A549 (cell line): ENCODE results near the gene SLIT3. TPM values are rescaled to one million over a fixed set of nuclear protein-coding genes. Genes with fewer than 3 reads are reported as not detected.

ENCODE experiments used
- ATAC-seq, 2 experiments: fragments of 200-7000 bp in 1 of 2; fragments of >200 bp in 1 of 2; cut with Nextera tagmentation in 1 of 2; cut with Tn5 transposase in 1 of 2; 3 replicates each; pipeline versions ENCODE4 v1.8.0 to v1.9.1; 2018 to 2020; ENCODE audit warnings: mild to moderate bottlenecking in 1 of 2, moderate library complexity in 1 of 2
- CTCF ChIA-PET: fragments of 300-600 bp; sonication (Branson Sonifier 250); formaldehyde crosslinking; extraction: SDS; loops from one replicate; lab custom pipeline; 2021; ENCODE audit warnings: antibody characterized with exemption, inconsistent platforms; lab: Yijun Ruan, JAX
- POLR2A ChIA-PET: fragments of 350-600 bp; formaldehyde crosslinking; extraction: SDS; loops from one replicate; lab custom pipeline; 2021; ENCODE audit warnings: antibody characterized with exemption, inconsistent platforms; lab: Yijun Ruan, JAX
- DNase-seq, 2 experiments: peaks; one replicate each; pipeline versions ENCODE4 v3.0.0 to v3.0.0-alpha.2; 2011 to 2016; ENCODE audit warnings: low read depth in 1 of 2, low spot score in 1 of 2
- FAIRE-seq: peaks from 2 replicates; lab custom pipeline; 2011; peaks lifted over from hg19 to GRCh38; lab: Jason Lieb, UNC
- H3K27ac ChIP-seq, 2 experiments: fragments of >200 bp; sonication (Bioruptor Twin); formaldehyde crosslinking; 3 replicates each; pipeline ENCODE4 v1.5.1; 2016 to 2017
- H3K4me1 ChIP-seq: fragments of >200 bp; sonication (Bioruptor Twin); formaldehyde crosslinking; 3 replicates; pipeline ENCODE4 v1.6.1; 2016
- H3K4me2 ChIP-seq: fragments of >200 bp; sonication (Bioruptor Twin); formaldehyde crosslinking; 3 replicates; pipeline ENCODE4 v1.6.1; 2016
- H3K4me3 ChIP-seq: fragments of >200 bp; sonication (Bioruptor Twin); formaldehyde crosslinking; 3 replicates; pipeline ENCODE4 v1.5.1; 2016
- H3K9me3 ChIP-seq: fragments of >200 bp; sonication (Bioruptor Twin); formaldehyde crosslinking; 3 replicates; pipeline ENCODE4 v1.6.1; 2016
- BHLHE40 ChIP-seq: IDR thresholded peaks from 2 replicates; pipeline ENCODE4 v1.6.1; 2012; ENCODE audit warnings: low read depth, low read length, inconsistent platforms
- CBX2 ChIP-seq: fragments of 200-600 bp; sonication (generic); IDR thresholded peaks from 2 replicates; pipeline ENCODE4 v1.6.1; 2016; ENCODE audit warnings: low read depth, mild to moderate bottlenecking, borderline replicate concordance
- CEBPB ChIP-seq, 2 experiments: fragments of >200 bp in 1 of 2; sonication (Bioruptor Twin) in 1 of 2; formaldehyde crosslinking in 1 of 2; IDR thresholded peaks; 2 replicates each; pipeline ENCODE4 v1.6.1; 2012 to 2016
- EHF ChIP-seq: fragments of 250-450 bp; sonication (Bioruptor Pico); IDR thresholded peaks from 2 replicates; pipeline ENCODE4 v1.5.0; 2020; ENCODE audit warnings: mild to moderate bottlenecking
- FOXS1 ChIP-seq: fragments of 250-450 bp; sonication (Bioruptor Pico); IDR thresholded peaks from 2 replicates; pipeline ENCODE4 v1.5.0; 2020; ENCODE audit warnings: mild to moderate bottlenecking, moderate library complexity
- HEYL ChIP-seq: fragments of 250-450 bp; sonication (Bioruptor Pico); IDR thresholded peaks from 2 replicates; pipeline ENCODE4 v1.8.0; 2021; ENCODE audit warnings: mild to moderate bottlenecking, moderate library complexity
- HOXA7 ChIP-seq: fragments of 250-450 bp; sonication (Bioruptor Pico); IDR thresholded peaks from 2 replicates; pipeline ENCODE4 v1.5.0; 2020; ENCODE audit warnings: mild to moderate bottlenecking, moderate library complexity
- HOXB13 ChIP-seq: fragments of 250-450 bp; sonication (Bioruptor Pico); IDR thresholded peaks from 2 replicates; pipeline ENCODE4 v1.5.0; 2020; ENCODE audit warnings: low read depth, mild to moderate bottlenecking, moderate library complexity
- JUNB ChIP-seq: fragments of >200 bp; sonication (Bioruptor Twin); formaldehyde crosslinking; IDR thresholded peaks from 2 replicates; pipeline ENCODE4 v1.6.1; 2016
- MAZ ChIP-seq: fragments of 150-350 bp; IDR thresholded peaks from 2 replicates; pipeline ENCODE4 v1.6.1; 2014; ENCODE audit warnings: antibody characterized with exemption, low read depth, low read length, borderline replicate concordance
- NPAS2 ChIP-seq: fragments of 250-450 bp; sonication (Bioruptor Pico); IDR thresholded peaks from 2 replicates; pipeline ENCODE4 v1.8.0; 2022; ENCODE audit warnings: mild to moderate bottlenecking, moderate library complexity, borderline replicate concordance
- POLR2A ChIP-seq: IDR thresholded peaks from 2 replicates; pipeline ENCODE4 v1.6.1; 2012; ENCODE audit warnings: mild to moderate bottlenecking, low read length
- RARB ChIP-seq: fragments of 250-450 bp; sonication (Bioruptor Pico); IDR thresholded peaks from 2 replicates; pipeline ENCODE4 v1.8.0; 2021; ENCODE audit warnings: mild to moderate bottlenecking, moderate library complexity
- SMC3 ChIP-seq: fragments of >200 bp; sonication (Bioruptor Twin); formaldehyde crosslinking; IDR thresholded peaks from 3 replicates; pipeline ENCODE4 v1.6.1; 2018; ENCODE audit warnings: inconsistent platforms
- TP53 ChIP-seq: fragments of 250-450 bp; sonication (Bioruptor Pico); IDR thresholded peaks from 2 replicates; pipeline ENCODE4 v1.5.0; 2021; ENCODE audit warnings: mild to moderate bottlenecking, moderate library complexity
- ZFP36 ChIP-seq: fragments of 450-650 bp; IDR thresholded peaks from 2 replicates; pipeline ENCODE4 v1.6.1; 2014; ENCODE audit warnings: borderline replicate concordance; ENCODE audit not compliant: partially characterized antibody
- WGBS: methylation state at CpG from one replicate; pipeline ENCODE4 v1.1.6; 2017; ENCODE audit errors: missing lambda C conversion rate; 5-methylcytosine and 5-hydroxymethylcytosine counted together
- polyA plus RNA-seq, 4 experiments: library from polyadenylated mRNA; depleted of rRNA in 3 of 4; stranded (reverse); fragments of >200 nt; fragmentation: RNase III in 1 of 4; extraction: RNeasy Plus Mini Kit Qiagen cat#74134 plus additional on column Dnase treatment in 1 of 4; gene quantifications; 2 replicates in 3 of 4; 3 replicates in 1 of 4; pipeline ENCODE4 v1.2.3, GENCODE V29; 2011 to 2017
- TF ChIP-seq, protein P1 (sequence below): fragments of >200 bp; sonication (Bioruptor Twin); formaldehyde crosslinking; IDR thresholded peaks from 2 replicates; pipeline ENCODE4 v1.6.1; 2016
- TF ChIP-seq, protein P2 (sequence below): IDR thresholded peaks from 2 replicates; pipeline ENCODE4 v1.6.1; 2012; ENCODE audit warnings: low read depth, borderline replicate concordance

SLIT3 gene
- polyA plus RNA-seq, 2 of the 4 experiments (the other 2 are of a cell fraction) = 12.7 to 22.9 TPM

DNA sequence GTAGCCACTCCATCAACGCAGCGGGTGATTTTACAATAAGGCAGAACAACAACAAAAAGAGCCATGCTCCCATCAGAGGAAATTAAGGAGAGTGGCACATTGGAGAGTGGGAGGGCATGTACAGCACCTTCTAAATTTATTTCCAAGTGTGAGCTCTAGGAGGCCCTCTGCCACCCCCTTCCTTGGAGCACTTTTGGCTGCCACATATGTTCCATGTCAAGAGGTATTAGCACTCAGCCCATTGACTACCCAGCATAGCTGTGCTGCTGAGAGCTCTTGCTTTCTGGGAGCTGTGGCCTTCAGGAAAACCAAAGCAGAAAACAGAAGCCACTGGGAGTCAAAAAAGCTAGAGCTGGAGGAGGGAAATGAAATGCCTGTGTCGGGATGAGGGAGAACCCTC lies 521.6 kb downstream of the SLIT3 start:
- H3K4me1 ChIP-seq = no peaks in the 10 kb centered on the region
- FAIRE-seq = no peak
- H3K4me2 ChIP-seq = no peak overlapping the region
- DNase-seq = no peak
- no peaks in the 10 kb centered on the region for H3K9me3 ChIP-seq
- ChIA-PET POLR2A (no interaction called here), CTCF (no interaction called here)
- no peak for ATAC-seq
- TF ChIP-seq HOXB13 (CRISPR knock-in tag) (no peak), SMC3 (no peak), TP53 (no peak), NPAS2 (no peak), HEYL (CRISPR knock-in tag) (no peak), EHF (CRISPR knock-in tag) (no peak), POLR2A (no peak), CEBPB (IDR thresholded peaks at IDR 0.05) (no peak), CBX2 (no peak), BHLHE40 (no peak)
- no peak overlapping the region for H3K27ac ChIP-seq
- WGBS = 95% methylated on average over 3 of the region's 3 CpGs
- H3K4me3 ChIP-seq = no peak overlapping the region

- FAIRE-seq (no peak), DNase-seq (no peak), ATAC-seq (no peak)
- H3K4me3 ChIP-seq = no peak overlapping the region
- TF ChIP-seq RARB = no peak
- TF ChIP-seq, protein P1, sequence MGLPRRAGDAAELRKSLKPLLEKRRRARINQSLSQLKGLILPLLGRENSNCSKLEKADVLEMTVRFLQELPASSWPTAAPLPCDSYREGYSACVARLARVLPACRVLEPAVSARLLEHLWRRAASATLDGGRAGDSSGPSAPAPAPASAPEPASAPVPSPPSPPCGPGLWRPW = no peak
- no peak for TF ChIP-seq MAZ
- TF ChIP-seq ZFP36 = no peak
- ChIA-PET POLR2A (no interaction called here), CTCF (interaction anchor here (1.3 kb wide), 1 partner anchor 72 kb away, joined by 3 read pairs; no protein-coding TSS in a partner anchor)
- no peak overlapping the region for H3K4me2 ChIP-seq
- 97% methylated on average over 10 of the region's 10 CpGs for WGBS
- no peaks in the 10 kb centered on the region for H3K4me1 ChIP-seq
- no peaks in the 10 kb centered on the region for H3K9me3 ChIP-seq
- no peak overlapping the region for H3K27ac ChIP-seq
Measured at GRCh38 chr5:168778536-168778935, 522.4 kb downstream of the SLIT3 start.

- Histone ChIP-seq H3K9me3 (no peaks in the 10 kb centered on the region), H3K4me1 (no peaks in the 10 kb centered on the region), H3K27ac (no peak overlapping the region), H3K4me3 (no peak overlapping the region), H3K4me2 (no peak overlapping the region)
- WGBS = 72% methylated on average over 2 of the region's 2 CpGs
- no peak for DNase-seq
- POLR2A ChIA-PET = no interaction called here
- TF ChIP-seq HOXA7 = no peak
- no peak for TF ChIP-seq BHLHE40
- TF ChIP-seq FOXS1 (CRISPR knock-in tag) = no peak
- TF ChIP-seq RARB = no peak
- no peak for TF ChIP-seq JUNB
- TF ChIP-seq EHF (CRISPR knock-in tag) = no peak
- no peak for TF ChIP-seq CEBPB (IDR thresholded peaks at IDR 0.05)
- TF ChIP-seq HOXB13 (CRISPR knock-in tag) = no peak
- ATAC-seq = no peak
- no peak for FAIRE-seq
- CTCF ChIA-PET = interaction anchor here (1.2 to 1.3 kb wide), 2 partner anchors 29 to 71 kb away, joined by 3 read pairs; no protein-coding TSS in a partner anchor
Measured at GRCh38 chr5:168777651-168778050, 523.3 kb downstream of the SLIT3 start.

- ATAC-seq = no peak
- Histone ChIP-seq H3K4me3 (no peak overlapping the region), H3K4me2 (no peak overlapping the region), H3K4me1 (no peaks in the 10 kb centered on the region), H3K9me3 (no peaks in the 10 kb centered on the region), H3K27ac (no peak overlapping the region)
- no peak for DNase-seq
- FAIRE-seq = no peak
- 81% methylated on average over 9 of the region's 9 CpGs for WGBS
- TF ChIP-seq POLR2A = no peak
- TF ChIP-seq, protein P2, sequence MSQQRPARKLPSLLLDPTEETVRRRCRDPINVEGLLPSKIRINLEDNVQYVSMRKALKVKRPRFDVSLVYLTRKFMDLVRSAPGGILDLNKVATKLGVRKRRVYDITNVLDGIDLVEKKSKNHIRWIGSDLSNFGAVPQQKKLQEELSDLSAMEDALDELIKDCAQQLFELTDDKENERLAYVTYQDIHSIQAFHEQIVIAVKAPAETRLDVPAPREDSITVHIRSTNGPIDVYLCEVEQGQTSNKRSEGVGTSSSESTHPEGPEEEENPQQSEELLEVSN = no peak
- no peak for TF ChIP-seq BHLHE40
- no peak for TF ChIP-seq RARB
- ChIA-PET POLR2A (no interaction called here), CTCF (no interaction called here)
Measured at GRCh38 chr5:168776070-168776469, 524.9 kb downstream of the SLIT3 start.
